ENCODE data around the gene RSPH3. TPM values are rescaled to one million over a fixed set of nuclear protein-coding genes. Genes with fewer than 3 reads are reported as not detected.

The RSPH3 gene
- polyA plus RNA-seq, 1 donor (not counting 4 experiments of a cell fraction or from before 2014, with no cell fraction given) = 4.4 TPM

GRCh38 chr6:159017757-159018559 is 18.0 kb upstream of the RSPH3 start:
- Histone ChIP-seq H3K9me1 (ENCODE audit: control insufficient read depth, extremely low read depth, insufficient read depth, low read length) (no peaks in the 10 kb centered on the region), H3K9ac (ENCODE audit: control insufficient read depth, extremely low read depth, insufficient read depth, low read length) (no peak overlapping the region), H2AFZ (ENCODE audit: control insufficient read depth, low read length) (no peak overlapping the region), H3K4me1 (ENCODE audit: control insufficient read depth, extremely low read depth, insufficient read depth, low read length) (no peaks in the 10 kb centered on the region), H3K9me3 (ENCODE audit: control insufficient read depth, low read depth, low read length) (no peaks in the 10 kb centered on the region), H3K79me2 (ENCODE audit: control insufficient read depth, insufficient read depth, low read length) (no peaks in the 10 kb centered on the region), H3K4me2 (ENCODE audit: control insufficient read depth, extremely low read depth, insufficient read depth, low read depth, low read length) (no peak overlapping the region), H4K20me1 (ENCODE audit: control insufficient read depth, extremely low read depth, insufficient read depth, low read length) (no peaks in the 10 kb centered on the region), H3K4me3 (ENCODE audit: control insufficient read depth in 2 of 3, extremely low read depth in 1 of 3, insufficient read depth in 2 of 3, low read depth in 1 of 3, low read length in 3 of 3) (no peak overlapping the region), H3K36me3 (ENCODE audit: control insufficient read depth in 2 of 2, extremely low read depth in 1 of 2, insufficient read depth in 2 of 2, low read length in 2 of 2) (no peaks in the 10 kb centered on the region), H3K27me3 (ENCODE audit: control insufficient read depth, extremely low read depth, insufficient read depth, low read length) (no peaks in the 10 kb centered on the region), H3K27ac (ENCODE audit: control insufficient read depth, insufficient read depth, low read length) (no peak overlapping the region)
- DNase-seq (ENCODE audit: low read depth, low spot score) (no peak), FAIRE-seq (no peak)
- dilution Hi-C loops (cut with MboI; ENCODE audit: extremely low pct_ligation_motif_present, low sequenced_read_pairs) = no loop called here
- TF ChIP-seq EZH2 (IDR thresholded peaks at IDR 0.05; ENCODE audit: low read length) = no peak
- TF ChIP-seq, protein P1, sequence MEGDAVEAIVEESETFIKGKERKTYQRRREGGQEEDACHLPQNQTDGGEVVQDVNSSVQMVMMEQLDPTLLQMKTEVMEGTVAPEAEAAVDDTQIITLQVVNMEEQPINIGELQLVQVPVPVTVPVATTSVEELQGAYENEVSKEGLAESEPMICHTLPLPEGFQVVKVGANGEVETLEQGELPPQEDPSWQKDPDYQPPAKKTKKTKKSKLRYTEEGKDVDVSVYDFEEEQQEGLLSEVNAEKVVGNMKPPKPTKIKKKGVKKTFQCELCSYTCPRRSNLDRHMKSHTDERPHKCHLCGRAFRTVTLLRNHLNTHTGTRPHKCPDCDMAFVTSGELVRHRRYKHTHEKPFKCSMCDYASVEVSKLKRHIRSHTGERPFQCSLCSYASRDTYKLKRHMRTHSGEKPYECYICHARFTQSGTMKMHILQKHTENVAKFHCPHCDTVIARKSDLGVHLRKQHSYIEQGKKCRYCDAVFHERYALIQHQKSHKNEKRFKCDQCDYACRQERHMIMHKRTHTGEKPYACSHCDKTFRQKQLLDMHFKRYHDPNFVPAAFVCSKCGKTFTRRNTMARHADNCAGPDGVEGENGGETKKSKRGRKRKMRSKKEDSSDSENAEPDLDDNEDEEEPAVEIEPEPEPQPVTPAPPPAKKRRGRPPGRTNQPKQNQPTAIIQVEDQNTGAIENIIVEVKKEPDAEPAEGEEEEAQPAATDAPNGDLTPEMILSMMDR (optimal IDR thresholded peaks at IDR 0.05 in 1 of 3, IDR thresholded peaks at IDR 0.05 in 1 of 3, conservative IDR thresholded peaks at IDR 0.05 in 1 of 3; ENCODE audit: extremely low read depth in 1 of 3, insufficient read depth in 2 of 3, low read length in 3 of 3) = no peak

DNA sequence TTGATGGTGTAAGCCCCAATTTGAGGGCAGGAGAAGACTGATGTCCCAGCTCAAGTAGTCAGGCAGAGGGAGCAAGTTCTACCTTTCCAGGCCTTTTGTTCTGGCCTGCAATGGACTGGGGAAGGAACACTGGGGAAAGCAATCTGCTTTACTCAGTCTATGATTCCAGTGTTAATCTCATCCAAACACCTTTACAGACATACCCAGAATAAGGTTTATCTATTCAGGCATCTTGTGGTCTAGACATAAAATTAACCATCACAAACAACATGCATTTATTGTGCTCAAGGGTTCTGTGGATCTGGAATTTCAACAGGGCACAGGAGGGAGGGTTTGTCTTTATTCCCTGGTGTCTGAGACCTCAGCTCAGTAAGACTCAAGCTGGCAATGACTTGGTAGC is 14.4 kb upstream of the RSPH3 start:
- peaks cover 6% of the 10 kb centered on the region for H3K4me1 ChIP-seq (ENCODE audit: control insufficient read depth, extremely low read depth, insufficient read depth, low read length)
- TF ChIP-seq, protein P1 (optimal IDR thresholded peaks at IDR 0.05 in 1 of 3, IDR thresholded peaks at IDR 0.05 in 1 of 3, conservative IDR thresholded peaks at IDR 0.05 in 1 of 3; ENCODE audit: extremely low read depth in 1 of 3, insufficient read depth in 2 of 3, low read length in 3 of 3) = no peak
- TF ChIP-seq EZH2 (IDR thresholded peaks at IDR 0.05; ENCODE audit: low read length) = no peak
- no peak for DNase-seq (ENCODE audit: low read depth, low spot score)
- H3K9me1 ChIP-seq (ENCODE audit: control insufficient read depth, extremely low read depth, insufficient read depth, low read length) = no peaks in the 10 kb centered on the region
- H3K9me3 ChIP-seq (ENCODE audit: control insufficient read depth, low read depth, low read length) = no peaks in the 10 kb centered on the region
- no peaks in the 10 kb centered on the region for H3K79me2 ChIP-seq (ENCODE audit: control insufficient read depth, insufficient read depth, low read length)
- no peak overlapping the region for H3K9ac ChIP-seq (ENCODE audit: control insufficient read depth, extremely low read depth, insufficient read depth, low read length)
- no peaks in the 10 kb centered on the region for H3K36me3 ChIP-seq (ENCODE audit: control insufficient read depth in 2 of 2, extremely low read depth in 1 of 2, insufficient read depth in 2 of 2, low read length in 2 of 2)
- dilution Hi-C loops (cut with MboI; ENCODE audit: extremely low pct_ligation_motif_present, low sequenced_read_pairs) = no loop called here
- no peak overlapping the region for H3K4me2 ChIP-seq (ENCODE audit: control insufficient read depth, extremely low read depth, insufficient read depth, low read depth, low read length)
- FAIRE-seq = no peak
- no peak overlapping the region for H3K4me3 ChIP-seq (ENCODE audit: control insufficient read depth in 2 of 3, extremely low read depth in 1 of 3, insufficient read depth in 2 of 3, low read depth in 1 of 3, low read length in 3 of 3)
- no peak overlapping the region for H2AFZ ChIP-seq (ENCODE audit: control insufficient read depth, low read length)
- H3K27me3 ChIP-seq (ENCODE audit: control insufficient read depth, extremely low read depth, insufficient read depth, low read length) = no peaks in the 10 kb centered on the region
- H4K20me1 ChIP-seq (ENCODE audit: control insufficient read depth, extremely low read depth, insufficient read depth, low read length) = no peaks in the 10 kb centered on the region
- no peak overlapping the region for H3K27ac ChIP-seq (ENCODE audit: control insufficient read depth, insufficient read depth, low read length)

All from keratinocyte (primary cell).